HL-60 (cell line): Measurements from ENCODE around the gene GNB1.

Source experiments
- DNase-seq, 2 experiments: peaks; one replicate each; pipeline ENCODE4 v3.0.0-alpha.2; 2010 to 2020; ENCODE audit warnings: low read depth in 1 of 2, low spot score in 1 of 2
- H3K27ac ChIP-seq: fragments of 250-450 bp; sonication (Bioruptor Pico); replicated peaks from 2 replicates; pipeline ENCODE4 v1.5.1; 2020; ENCODE audit warnings: mild to moderate bottlenecking, moderate library complexity
- H3K27me3 ChIP-seq: fragments of 250-450 bp; sonication (Bioruptor Pico); 2 replicates; pipeline ENCODE4 v1.5.1; 2021; ENCODE audit warnings: mild to moderate bottlenecking, moderate library complexity; ENCODE audit not compliant: insufficient read depth, poor library complexity, severe bottlenecking
- H3K4me3 ChIP-seq: replicated peaks from 2 replicates; pipeline ENCODE4 v1.5.1; 2011; ENCODE audit warnings: mild to moderate bottlenecking, control low read depth, low read length; ENCODE audit not compliant: insufficient read depth
- CTCF ChIP-seq: IDR thresholded peaks from one replicate; pipeline ENCODE4 v1.5.1; 2011; ENCODE audit warnings: low read length, control low read depth, inconsistent platforms; ENCODE audit not compliant: insufficient read depth
- GABPA ChIP-seq: IDR thresholded peaks from 2 replicates; pipeline ENCODE4 v1.6.1; 2012; ENCODE audit warnings: low read depth
- POLR2AphosphoS5 ChIP-seq: IDR thresholded peaks from 2 replicates; pipeline ENCODE4 v1.6.1; 2012; ENCODE audit warnings: low read depth
- REST ChIP-seq: IDR thresholded peaks from 2 replicates; pipeline ENCODE4 v1.6.1; 2012; ENCODE audit warnings: low read depth; ENCODE audit not compliant: insufficient replicate concordance
- SPI1 ChIP-seq: IDR thresholded peaks from 2 replicates; pipeline ENCODE4 v1.6.1; 2012; ENCODE audit warnings: low read depth, mild to moderate bottlenecking, borderline replicate concordance

The GNB1 gene

GRCh38 chr1:1771096-1771495 is 119.8 kb downstream of the GNB1 start:
- Histone ChIP-seq H3K4me3 (no peak overlapping the region), H3K27ac (no peak overlapping the region), H3K27me3 (no peaks in the 10 kb centered on the region)
- no peak for DNase-seq
- TF ChIP-seq POLR2AphosphoS5 (no peak), REST (no peak), SPI1 (no peak), CTCF (no peak), GABPA (no peak)

GRCh38 chr1:1770102-1770501 is 120.8 kb downstream of the GNB1 start:
- TF ChIP-seq REST: no peak
- no peak for TF ChIP-seq SPI1
- no peak for TF ChIP-seq POLR2AphosphoS5
- no peak for TF ChIP-seq CTCF
- no peak for TF ChIP-seq GABPA
- H3K27me3 ChIP-seq: no peaks in the 10 kb centered on the region
- no peak for DNase-seq
- H3K4me3 ChIP-seq: no peak overlapping the region
- no peak overlapping the region for H3K27ac ChIP-seq

- no peak overlapping the region for H3K27ac ChIP-seq
- H3K27me3 ChIP-seq: no peaks in the 10 kb centered on the region
- DNase-seq: no peak
- no peak overlapping the region for H3K4me3 ChIP-seq
- no peak for TF ChIP-seq REST
- TF ChIP-seq CTCF: no peak
- no peak for TF ChIP-seq SPI1
- TF ChIP-seq GABPA: no peak
- TF ChIP-seq POLR2AphosphoS5: no peak
Measured at GRCh38 chr1:1768249-1768992, 122.5 kb downstream of the GNB1 start.
